Measurements from ENCODE around the gene PRSS33. TPM values are rescaled to one million over a fixed set of nuclear protein-coding genes. Genes with fewer than 3 reads are reported as not detected.

The PRSS33 gene
- total and polyA plus RNA-seq, 9 of the 15 experiments (the other 6 are each of a cell fraction or from before 2014, with no cell fraction given), result not detected

DNA sequence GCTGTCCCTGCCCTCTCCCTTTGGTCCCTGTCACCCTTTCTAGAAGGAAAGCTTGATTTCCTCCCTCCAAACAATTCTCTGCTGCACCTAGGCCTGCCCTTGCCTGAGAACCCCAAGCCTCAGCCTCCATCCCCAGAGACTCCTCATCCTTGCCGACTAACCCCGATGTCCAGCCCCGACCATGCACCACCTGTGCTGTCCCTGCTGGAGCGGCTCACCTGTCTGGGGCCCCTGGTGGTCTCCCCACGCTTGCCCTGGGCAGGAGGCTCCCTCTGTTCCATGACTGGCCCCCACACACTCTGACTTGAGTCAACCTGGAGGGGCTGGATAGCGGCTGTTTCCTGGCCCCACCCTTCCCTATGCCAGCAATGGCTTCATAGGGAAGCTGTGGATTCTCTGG lies 46.9 kb downstream of the PRSS33 start (continued):
- TF ChIP-seq, protein P1, sequence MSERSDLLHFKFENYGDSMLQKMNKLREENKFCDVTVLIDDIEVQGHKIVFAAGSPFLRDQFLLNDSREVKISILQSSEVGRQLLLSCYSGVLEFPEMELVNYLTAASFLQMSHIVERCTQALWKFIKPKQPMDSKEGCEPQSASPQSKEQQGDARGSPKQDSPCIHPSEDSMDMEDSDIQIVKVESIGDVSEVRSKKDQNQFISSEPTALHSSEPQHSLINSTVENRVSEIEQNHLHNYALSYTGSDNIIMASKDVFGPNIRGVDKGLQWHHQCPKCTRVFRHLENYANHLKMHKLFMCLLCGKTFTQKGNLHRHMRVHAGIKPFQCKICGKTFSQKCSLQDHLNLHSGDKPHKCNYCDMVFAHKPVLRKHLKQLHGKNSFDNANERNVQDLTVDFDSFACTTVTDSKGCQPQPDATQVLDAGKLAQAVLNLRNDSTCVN (CRISPR knock-in tag; IDR thresholded peaks at IDR 0.05), result no peak
- TF ChIP-seq, protein P2, sequence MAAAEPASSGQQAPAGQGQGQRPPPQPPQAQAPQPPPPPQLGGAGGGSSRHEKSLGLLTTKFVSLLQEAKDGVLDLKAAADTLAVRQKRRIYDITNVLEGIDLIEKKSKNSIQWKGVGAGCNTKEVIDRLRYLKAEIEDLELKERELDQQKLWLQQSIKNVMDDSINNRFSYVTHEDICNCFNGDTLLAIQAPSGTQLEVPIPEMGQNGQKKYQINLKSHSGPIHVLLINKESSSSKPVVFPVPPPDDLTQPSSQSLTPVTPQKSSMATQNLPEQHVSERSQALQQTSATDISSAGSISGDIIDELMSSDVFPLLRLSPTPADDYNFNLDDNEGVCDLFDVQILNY (CRISPR knock-in tag; IDR thresholded peaks at IDR 0.05), result no peak
- TF ChIP-seq CHCHD3 (CRISPR knock-in tag; IDR thresholded peaks at IDR 0.05), result no peak

DNA sequence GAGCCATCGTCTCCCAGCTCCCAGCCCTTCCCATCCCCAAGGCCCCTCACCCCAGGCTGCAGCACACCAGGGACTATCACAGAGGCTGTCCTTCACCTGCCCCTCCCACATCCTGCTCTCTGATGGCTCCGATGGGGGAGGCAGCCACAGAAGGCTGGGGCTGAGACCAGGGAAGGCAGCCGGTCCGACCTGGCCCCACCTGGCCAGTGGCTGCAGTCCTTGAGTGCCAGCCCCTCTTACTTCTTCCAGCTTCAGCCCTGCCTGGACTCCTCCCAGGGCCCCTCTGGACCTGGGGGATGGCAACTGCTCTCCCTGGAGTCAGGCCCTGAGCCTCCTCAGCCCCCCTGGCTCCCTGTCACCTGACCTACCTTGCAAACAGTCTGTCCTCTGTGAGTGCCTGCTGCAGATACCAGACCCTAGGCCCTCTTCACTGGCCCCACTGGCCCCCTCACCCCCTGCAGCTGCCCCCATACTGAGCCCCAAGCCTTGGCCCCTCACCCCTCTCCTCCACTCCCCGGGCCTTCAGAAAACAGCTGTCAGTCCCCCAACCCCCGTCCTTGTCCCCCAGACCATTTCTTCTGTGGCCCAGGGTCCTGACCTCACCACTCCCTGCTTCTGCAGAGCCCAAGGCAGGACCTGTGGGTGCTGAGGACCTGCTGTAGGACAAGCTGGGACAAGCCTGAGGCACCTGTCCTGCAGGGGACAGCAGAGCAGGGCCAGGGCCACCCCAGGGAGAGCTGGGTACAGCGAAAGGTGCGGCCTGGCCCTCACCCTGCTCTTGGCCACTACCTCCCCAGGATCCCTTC lies 47.5 kb downstream of the PRSS33 start:
- FAIRE-seq, result no peak

More for the DNA sequence above, 47.5 kb downstream of the PRSS33 start:
- Histone ChIP-seq H3K27me3 (ENCODE audit: control insufficient read depth in 2 of 2, insufficient read depth in 2 of 2, low read length in 2 of 2) (no peaks in the 10 kb centered on the region), H3K4me2 (ENCODE audit: insufficient read depth, low read length) (no peak overlapping the region), H4K20me1 (replicated peaks; ENCODE audit: control insufficient read depth, insufficient read depth, low read length) (no peaks in the 10 kb centered on the region), H3K9me1 (ENCODE audit: control insufficient read depth, insufficient read depth, low read length) (no peaks in the 10 kb centered on the region), H3K27ac (ENCODE audit: extremely low read depth, low read depth, low read length) (no peak overlapping the region), H3K9me3 (replicated peaks; ENCODE audit: control insufficient read depth, insufficient read depth, low read depth, low read length) (no peaks in the 10 kb centered on the region), H3K4me3 (no peak overlapping the region), H2AFZ (ENCODE audit: low read depth, low read length) (no peak overlapping the region), H3K4me1 (replicated peaks in 1 of 2; ENCODE audit: control insufficient read depth in 2 of 2, insufficient read depth in 2 of 2, low read length in 2 of 2) (peaks cover 7 to 43% of the 10 kb centered on the region in 2 experiments; a peak in 4 of 5 replicates), H3K79me2 (ENCODE audit: control insufficient read depth, insufficient read depth, low read length) (no peaks in the 10 kb centered on the region), H3K9ac (ENCODE audit: insufficient read depth in 1 of 2, low read depth in 2 of 2, low read length in 2 of 2) (peak overlapping the region in 1 of 2 experiments; percentile 90; a peak in 2 of 4 replicates), H3K36me3 (ENCODE audit: control insufficient read depth, insufficient read depth, low read length) (no peaks in the 10 kb centered on the region)
- ChIA-PET POLR2A (interaction anchor here (0.9 to 4.3 kb wide), 3 partner anchors 12 to 27 kb away, joined by 3 to 51 read pairs (median 10); partner anchors contain the start of gene SRRM2), CTCF (ENCODE audit: low intra/inter-chr PET ratio) (no interaction called here)
- no peak for TF ChIP-seq SRSF7 (optimal IDR thresholded peaks at IDR 0.05; ENCODE audit: low read depth, low read length)
- TF ChIP-seq NR1H2 (CRISPR knock-in tag; IDR thresholded peaks at IDR 0.05), result no peak
- no peak for TF ChIP-seq SPI1 (IDR thresholded peaks at IDR 0.05; ENCODE audit: borderline replicate concordance, low read depth, low read length)
- peak; percentile 11 for ATAC-seq
- intact Hi-C loops (cut with micrococcal nuclease) (no loop called here), in situ Hi-C loops (cut with MboI) (no loop called here)
- BruUV-seq (replicated peaks), result no TSS peak
- 60% methylated on average over 7 of the region's 8 CpGs for WGBS (ENCODE audit: insufficient coverage, low coverage, missing lambda C conversion rate)
- no peak for DNase-seq (ENCODE audit: extremely low read depth in 1 of 4, low spot score in 3 of 4)

Measured in K562 (cell line).